GM23338 (cell line): ENCODE measurements around the gene PDS5A. TPM values are rescaled to one million over a fixed set of nuclear protein-coding genes. Genes with fewer than 3 reads are reported as not detected.

ENCODE experiments used
- ATAC-seq: fragments of 200-7000 bp; cut with Tn5 transposase; 3 replicates; pipeline ENCODE4 v1.9.1; 2020
- DNase-seq: peaks from one replicate; pipeline ENCODE4 v3.0.0-alpha.2; 2015; ENCODE audit warnings: low spot score
- H2AFZ ChIP-seq: fragments of 200-600 bp; sonication (generic); 2 replicates; pipeline ENCODE4 v1.8.0; 2016; ENCODE audit warnings: antibody characterized with exemption, mild to moderate bottlenecking, moderate library complexity
- H3F3A ChIP-seq: fragments of 200-600 bp; sonication (generic); replicated peaks from 2 replicates; pipeline ENCODE4 v1.8.0; 2017; ENCODE audit warnings: antibody characterized with exemption, mixed run types, low read depth
- H3K27ac ChIP-seq: fragments of 200-600 bp; sonication (generic); 2 replicates; pipeline ENCODE4 v1.6.1; 2016; ENCODE audit warnings: low read depth
- H3K27me3 ChIP-seq: fragments of 200-600 bp; sonication (generic); 2 replicates; pipeline ENCODE4 v1.8.0; 2016; ENCODE audit warnings: mild to moderate bottlenecking, mixed run types, moderate library complexity; ENCODE audit not compliant: insufficient read depth
- H3K36me3 ChIP-seq: fragments of 200-600 bp; sonication (generic); 2 replicates; pipeline ENCODE4 v1.8.0; 2016; ENCODE audit warnings: mild to moderate bottlenecking; ENCODE audit not compliant: insufficient read depth
- H3K4me1 ChIP-seq: fragments of 200-600 bp; sonication (generic); 2 replicates; pipeline ENCODE4 v1.8.0; 2016; ENCODE audit warnings: mild to moderate bottlenecking, moderate library complexity; ENCODE audit not compliant: insufficient read depth
- H3K4me2 ChIP-seq: fragments of 200-600 bp; sonication (generic); 2 replicates; pipeline ENCODE4 v1.7.1; 2017; ENCODE audit warnings: mixed run types
- H3K4me3 ChIP-seq: fragments of 200-600 bp; sonication (generic); 2 replicates; pipeline ENCODE4 v1.6.1; 2016; ENCODE audit warnings: mixed run types
- H3K79me2 ChIP-seq: fragments of 200-600 bp; sonication (generic); replicated peaks from 2 replicates; pipeline ENCODE4 v1.8.0; 2017; ENCODE audit warnings: mild to moderate bottlenecking; ENCODE audit not compliant: insufficient read depth
- H3K9me2 ChIP-seq: fragments of 200-600 bp; sonication (generic); 2 replicates; pipeline ENCODE4 v1.8.0; 2017; ENCODE audit not compliant: insufficient read depth
- H4K20me1 ChIP-seq: fragments of 200-600 bp; sonication (generic); replicated peaks from 2 replicates; pipeline ENCODE4 v1.8.0; 2017; ENCODE audit warnings: mild to moderate bottlenecking; ENCODE audit not compliant: insufficient read depth
- H3K27ac Mint-ChIP-seq: 2 replicates; pipeline ENCODE4 v1.8.0; 2020; ENCODE audit warnings: inconsistent platforms, mild to moderate bottlenecking, moderate library complexity, mixed read lengths
- H3K27me3 Mint-ChIP-seq: 3 replicates; pipeline ENCODE4 v1.8.0; 2022; ENCODE audit warnings: low read depth, mild to moderate bottlenecking, moderate library complexity, mixed read lengths, inconsistent platforms; ENCODE audit not compliant: insufficient read depth, poor library complexity
- H3K36me3 Mint-ChIP-seq: 3 replicates; pipeline ENCODE4 v1.8.0; 2021; ENCODE audit warnings: low read depth, mild to moderate bottlenecking, inconsistent platforms, moderate library complexity, mixed read lengths
- H3K4me1 Mint-ChIP-seq: 3 replicates; pipeline ENCODE4 v1.8.0; 2020; ENCODE audit warnings: mild to moderate bottlenecking, inconsistent platforms, mixed read lengths
- H3K4me3 Mint-ChIP-seq: 3 replicates; pipeline ENCODE4 v1.8.0; 2021; ENCODE audit warnings: moderate library complexity, mild to moderate bottlenecking, inconsistent platforms, mixed read lengths
- H3K9me3 Mint-ChIP-seq: 3 replicates; pipeline ENCODE4 v1.8.0; 2020; ENCODE audit warnings: moderate library complexity, mild to moderate bottlenecking, inconsistent platforms, mixed read lengths
- CREB1 ChIP-seq: fragments of 250-450 bp; sonication (Bioruptor Pico); IDR thresholded peaks from 2 replicates; pipeline ENCODE4 v1.5.0; 2020; ENCODE audit warnings: low read depth, mild to moderate bottlenecking, moderate library complexity
- CTCF ChIP-seq, 2 experiments: fragments of 200-600 bp in 1 of 2; sonication (generic) in 1 of 2; conservative IDR thresholded peaks; 2 replicates each; pipeline versions ENCODE4 v1.5.1 to v1.6.1; 2016 to 2017; ENCODE audit warnings: antibody characterized with exemption in 2 of 2, low read depth in 2 of 2, mild to moderate bottlenecking in 2 of 2, moderate library complexity in 1 of 2
- ETS1 ChIP-seq: IDR thresholded peaks from 2 replicates; pipeline ENCODE4 v1.6.1; 2016; ENCODE audit warnings: antibody characterized with exemption
- EZH2 ChIP-seq: fragments of 200-600 bp; sonication (generic); IDR thresholded peaks from one replicate; pipeline ENCODE4 v1.8.0; 2017; ENCODE audit warnings: antibody characterized with exemption, mild to moderate bottlenecking, low read depth; ENCODE audit not compliant: unreplicated experiment
- EZH2phosphoT487 ChIP-seq: fragments of 200-600 bp; sonication (generic); IDR thresholded peaks from one replicate; pipeline ENCODE4 v1.8.1; 2018; ENCODE audit warnings: antibody characterized with exemption; ENCODE audit not compliant: unreplicated experiment
- JUNB ChIP-seq: IDR thresholded peaks from one replicate; pipeline ENCODE4 v1.6.1; 2016; ENCODE audit warnings: antibody characterized with exemption; ENCODE audit not compliant: unreplicated experiment
- NANOG ChIP-seq: IDR thresholded peaks from 2 replicates; pipeline ENCODE4 v1.6.1; 2016; ENCODE audit warnings: antibody characterized with exemption, borderline replicate concordance
- POLR2AphosphoS5 ChIP-seq: IDR thresholded peaks from 2 replicates; pipeline ENCODE4 v1.6.1; 2016; ENCODE audit warnings: antibody characterized with exemption, low read depth
- REST ChIP-seq: IDR thresholded peaks from one replicate; pipeline ENCODE4 v1.6.1; 2018; ENCODE audit warnings: antibody characterized with exemption; ENCODE audit not compliant: unreplicated experiment
- STAT1 ChIP-seq: IDR thresholded peaks from one replicate; pipeline ENCODE4 v1.6.1; 2016; ENCODE audit warnings: antibody characterized with exemption; ENCODE audit not compliant: unreplicated experiment
- ZNF114 ChIP-seq: fragments of 250-450 bp; sonication (Bioruptor Pico); IDR thresholded peaks from 2 replicates; pipeline ENCODE4 v1.5.0; 2020; ENCODE audit warnings: mild to moderate bottlenecking, moderate library complexity
- ZNF331 ChIP-seq: fragments of 250-450 bp; sonication (Bioruptor Pico); IDR thresholded peaks from 2 replicates; pipeline ENCODE4 v1.5.0; 2020; ENCODE audit warnings: low read depth, mild to moderate bottlenecking, moderate library complexity
- ZNF462 ChIP-seq: fragments of 250-450 bp; sonication (Bioruptor Pico); IDR thresholded peaks from 2 replicates; pipeline ENCODE4 v1.5.0; 2020; ENCODE audit warnings: mild to moderate bottlenecking, moderate library complexity
- polyA plus RNA-seq: library from polyadenylated mRNA; unstranded; fragments of >200 nt; fragmentation: Nextera tagmentation; extraction: Ambion mirVana; gene quantifications from 2 replicates; pipeline ENCODE4 v1.2.1, GENCODE V29; 2016
- total RNA-seq: library from RNA; depleted of rRNA; stranded (reverse); fragments of >200 nt; shearing (Covaris generic); gene quantifications from 2 replicates; pipeline ENCODE4 v1.2.3, GENCODE V29; 2014

The PDS5A gene
- total and polyA plus RNA-seq, 2 experiments from 2014 or later, result 22.1 to 91.9 TPM

- H3K27me3 Mint-ChIP-seq, result peaks cover 3% of the 10 kb centered on the region
- peak overlapping the region; percentile 94 for H3K27ac Mint-ChIP-seq
- H2AFZ ChIP-seq, result no peak overlapping the region
- no peaks in the 10 kb centered on the region; the same call in 1 of the 2 replicates for H3K79me2 ChIP-seq
- TF ChIP-seq STAT1 (no peak), ZNF462 (CRISPR knock-in tag) (no peak), JUNB (no peak), EZH2phosphoT487 (no peak), CREB1 (CRISPR knock-in tag) (no peak), ETS1 (no peak), ZNF114 (no peak), NANOG (no peak), EZH2 (no peak), POLR2AphosphoS5 (no peak), CTCF (conservative IDR thresholded peaks at IDR 0.05; ENCODE audit: low read depth in 2 of 2) (no peak), ZNF331 (CRISPR knock-in tag) (no peak), REST (no peak)
- peak overlapping the region; percentile 9 for H3K4me2 ChIP-seq
- no peaks in the 10 kb centered on the region for H4K20me1 ChIP-seq
- H3F3A ChIP-seq, result no peaks in the 10 kb centered on the region
- H3K4me1 Mint-ChIP-seq, result peaks cover 22% of the 10 kb centered on the region
- H3K36me3 Mint-ChIP-seq, result peaks cover 53% of the 10 kb centered on the region
- DNase-seq (no peak), ATAC-seq (no peak)
- no peaks in the 10 kb centered on the region for H3K9me3 Mint-ChIP-seq
- no peaks in the 10 kb centered on the region for H3K27me3 ChIP-seq
- H3K4me3 ChIP-seq, result no peak overlapping the region
- no peaks in the 10 kb centered on the region; the same call in 1 of the 2 replicates for H3K36me3 ChIP-seq
- H3K4me3 Mint-ChIP-seq, result no peak overlapping the region
- H3K9me2 ChIP-seq, result no peaks in the 10 kb centered on the region; the same call in 1 of the 2 replicates
- peaks cover 19% of the 10 kb centered on the region for H3K4me1 ChIP-seq
- H3K27ac ChIP-seq, result peak overlapping the region; percentile 85
Measured at GRCh38 chr4:39888541-39888940, 89.2 kb downstream of the PDS5A start.
